GM12872 (cell line): ENCODE results near the gene ZNF358.

Source experiments
- TF ChIP-seq, protein P1 (sequence below): IDR thresholded peaks from 3 replicates; pipeline ENCODE4 v1.5.1; 2011; ENCODE audit warnings: low read depth, mild to moderate bottlenecking, low read length, moderate library complexity; ENCODE audit not compliant: insufficient read depth

The ZNF358 gene

GRCh38 chr19:7522072-7522922 lies 6.4 kb downstream of the ZNF358 start, which contains the start of gene MCOLN1:
Gene MCOLN1 (plus strand): TSS chr19:7522624. CDS start chr19:7522751, 127 bp downstream.
- TF ChIP-seq, protein P1, sequence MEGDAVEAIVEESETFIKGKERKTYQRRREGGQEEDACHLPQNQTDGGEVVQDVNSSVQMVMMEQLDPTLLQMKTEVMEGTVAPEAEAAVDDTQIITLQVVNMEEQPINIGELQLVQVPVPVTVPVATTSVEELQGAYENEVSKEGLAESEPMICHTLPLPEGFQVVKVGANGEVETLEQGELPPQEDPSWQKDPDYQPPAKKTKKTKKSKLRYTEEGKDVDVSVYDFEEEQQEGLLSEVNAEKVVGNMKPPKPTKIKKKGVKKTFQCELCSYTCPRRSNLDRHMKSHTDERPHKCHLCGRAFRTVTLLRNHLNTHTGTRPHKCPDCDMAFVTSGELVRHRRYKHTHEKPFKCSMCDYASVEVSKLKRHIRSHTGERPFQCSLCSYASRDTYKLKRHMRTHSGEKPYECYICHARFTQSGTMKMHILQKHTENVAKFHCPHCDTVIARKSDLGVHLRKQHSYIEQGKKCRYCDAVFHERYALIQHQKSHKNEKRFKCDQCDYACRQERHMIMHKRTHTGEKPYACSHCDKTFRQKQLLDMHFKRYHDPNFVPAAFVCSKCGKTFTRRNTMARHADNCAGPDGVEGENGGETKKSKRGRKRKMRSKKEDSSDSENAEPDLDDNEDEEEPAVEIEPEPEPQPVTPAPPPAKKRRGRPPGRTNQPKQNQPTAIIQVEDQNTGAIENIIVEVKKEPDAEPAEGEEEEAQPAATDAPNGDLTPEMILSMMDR: no peak

GRCh38 chr19:7522923-7523667 lies 7.2 kb downstream of the ZNF358 start:
- TF ChIP-seq, protein P1: no peak

- TF ChIP-seq, protein P1: no peak
Measured at GRCh38 chr19:7524523-7524922, 8.6 kb downstream of the ZNF358 start.

DNA sequence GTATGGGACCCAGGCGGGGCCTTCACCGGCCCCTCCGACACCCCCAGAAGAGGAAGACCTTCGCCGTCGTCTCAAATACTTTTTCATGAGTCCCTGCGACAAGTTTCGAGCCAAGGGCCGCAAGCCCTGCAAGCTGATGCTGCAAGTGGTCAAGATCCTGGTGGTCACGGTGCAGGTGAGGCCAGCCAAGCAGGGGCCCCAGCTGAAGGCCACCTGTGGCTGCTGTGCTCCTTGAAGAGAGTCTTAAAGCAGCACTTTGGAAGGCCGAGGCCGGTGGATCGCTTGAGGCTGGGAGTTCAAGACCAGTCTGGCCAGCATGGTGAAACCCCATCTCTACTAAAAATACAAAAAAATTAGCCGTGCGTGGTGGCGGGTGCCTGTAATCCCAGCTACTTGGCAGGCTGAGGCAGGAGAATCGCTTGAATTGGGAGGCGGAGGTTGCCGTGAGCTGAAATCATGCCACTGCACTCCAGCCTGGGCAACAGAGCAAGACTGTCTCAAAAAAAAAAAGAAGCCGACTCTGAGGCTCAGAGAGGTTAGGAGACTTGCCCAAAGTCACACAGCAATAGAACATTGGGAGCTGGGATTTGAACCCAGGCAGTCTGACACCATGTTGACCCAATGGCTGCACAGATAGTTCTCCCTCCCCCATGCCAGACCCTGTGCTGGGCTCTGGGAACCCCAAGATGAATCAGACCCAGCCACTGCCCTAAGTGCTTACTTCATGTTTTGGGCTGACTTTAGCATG lies 9.3 kb downstream of the ZNF358 start:
- TF ChIP-seq, protein P1: no peak

DNA sequence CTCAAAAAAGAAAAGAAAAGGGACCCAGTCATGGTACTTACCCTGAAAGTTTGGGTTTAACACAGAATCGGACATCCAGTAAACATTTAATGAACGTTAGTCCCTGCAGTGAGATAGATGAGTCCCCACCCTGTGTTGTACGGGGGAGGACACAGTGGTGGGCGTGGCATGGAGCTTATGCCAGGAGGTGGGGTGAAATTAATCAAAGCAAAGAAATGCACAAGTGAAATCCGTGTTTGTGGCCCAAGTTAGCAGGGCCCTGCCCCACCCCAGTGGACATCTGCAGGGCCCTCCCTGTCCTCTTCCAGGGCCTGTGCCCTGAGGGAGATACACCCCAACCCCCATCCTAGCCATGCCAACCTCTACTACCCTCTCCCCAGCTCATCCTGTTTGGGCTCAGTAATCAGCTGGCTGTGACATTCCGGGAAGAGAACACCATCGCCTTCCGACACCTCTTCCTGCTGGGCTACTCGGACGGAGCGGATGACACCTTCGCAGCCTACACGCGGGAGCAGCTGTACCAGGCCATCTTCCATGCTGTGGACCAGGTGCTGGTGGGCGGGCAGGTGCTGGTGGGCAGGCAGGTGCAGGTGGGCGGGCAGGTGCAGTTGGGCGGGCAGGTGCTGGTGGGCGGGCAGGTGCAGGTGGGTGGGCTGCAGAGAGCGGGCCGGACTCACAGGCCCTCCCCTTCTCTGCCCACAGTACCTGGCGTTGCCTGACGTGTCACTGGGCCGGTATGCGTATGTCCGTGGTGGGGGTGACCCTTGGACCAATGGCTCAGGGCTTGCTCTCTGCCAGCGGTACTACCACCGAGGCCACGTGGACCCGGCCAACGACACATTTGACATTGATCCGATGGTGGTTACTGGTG lies 10.4 kb downstream of the ZNF358 start:
- TF ChIP-seq, protein P1: no peak

- TF ChIP-seq, protein P1: no peak
Measured at GRCh38 chr19:7527516-7528191, 11.8 kb downstream of the ZNF358 start.
